ENCODE measurements around the gene TTYH3. TPM values are rescaled to one million over a fixed set of nuclear protein-coding genes. Genes with fewer than 3 reads are reported as not detected.

TTYH3 gene
- total RNA-seq, 1 experiment from 2014 or later: 278 TPM

- POLR2A ChIA-PET: no interaction called here
- no TSS peak for BruUV-seq (replicated peaks)
- Histone ChIP-seq H3K36me3 (ENCODE audit: control insufficient read depth, insufficient read depth, low read length) (no peaks in the 10 kb centered on the region), H3K27me3 (ENCODE audit: control insufficient read depth, insufficient read depth, low read length) (no peaks in the 10 kb centered on the region), H3K4me3 (ENCODE audit: low read depth in 2 of 2, low read length in 2 of 2) (no peak overlapping the region), H3K4me1 (ENCODE audit: control insufficient read depth, insufficient read depth, low read length) (peaks cover 12% of the 10 kb centered on the region), H3K9me3 (ENCODE audit: control insufficient read depth, insufficient read depth, low read depth, low read length) (no peaks in the 10 kb centered on the region), H3K27ac (ENCODE audit: low read length) (no peak overlapping the region)
- ATAC-seq: no peak
- in situ Hi-C loops (cut with HindIII; ENCODE audit: low pct_unique_long_range_greater_than_20kb, low sequenced_read_pairs) (no loop called here), intact Hi-C loops (cut with micrococcal nuclease; ENCODE audit: unreplicated experiment) (no loop called here)
- TF ChIP-seq SIN3A (IDR thresholded peaks at IDR 0.05; ENCODE audit: borderline replicate concordance, insufficient read depth, low read depth, low read length) (no peak), REST (IDR thresholded peaks at IDR 0.05; ENCODE audit: insufficient read depth in 1 of 2, low read depth in 2 of 2, low read length in 1 of 2) (no peak), POLR2AphosphoS5 (IDR thresholded peaks at IDR 0.05; ENCODE audit: low read depth, low read length) (no peak), CTCF (IDR thresholded peaks at IDR 0.05) (no peak), TCF7L2 (IDR thresholded peaks at IDR 0.05; ENCODE audit: low read depth, low read length) (no peak)
- no peak for DNase-seq (ENCODE audit: low read depth, low spot score)
- CTCF ChIA-PET: interaction anchor here (0.6 to 0.7 kb wide), 3 partner anchors 14 to 166 kb away, joined by 6 to 10 read pairs (median 7); no protein-coding TSS in a partner anchor
Measured at GRCh38 chr7:2668401-2668800, 36.6 kb downstream of the TTYH3 start.

GRCh38 chr7:2670171-2670570 lies 38.4 kb downstream of the TTYH3 start:
- H3K27me3 ChIP-seq (ENCODE audit: control insufficient read depth, insufficient read depth, low read length): no peaks in the 10 kb centered on the region
- DNase-seq (ENCODE audit: low read depth, low spot score) (no peak), ATAC-seq (no peak)
- H3K4me1 ChIP-seq (ENCODE audit: control insufficient read depth, insufficient read depth, low read length): no peaks in the 10 kb centered on the region; the same call in 1 of the 2 replicates
- POLR2A ChIA-PET: no interaction called here
- intact Hi-C loops (cut with micrococcal nuclease; ENCODE audit: unreplicated experiment) (no loop called here), in situ Hi-C loops (cut with HindIII; ENCODE audit: low pct_unique_long_range_greater_than_20kb, low sequenced_read_pairs) (no loop called here)
- H3K27ac ChIP-seq (ENCODE audit: low read length): no peak overlapping the region
- CTCF ChIA-PET: interaction anchor here (0.7 to 1.1 kb wide), 5 partner anchors 11 to 61 kb away, joined by 3 to 6 read pairs (median 3); no protein-coding TSS in a partner anchor
- TF ChIP-seq POLR2AphosphoS5 (IDR thresholded peaks at IDR 0.05; ENCODE audit: low read depth, low read length): no peak
- TF ChIP-seq SIN3A (IDR thresholded peaks at IDR 0.05; ENCODE audit: borderline replicate concordance, insufficient read depth, low read depth, low read length): no peak
- TF ChIP-seq CTCF (IDR thresholded peaks at IDR 0.05): no peak
- no peak for TF ChIP-seq TCF7L2 (IDR thresholded peaks at IDR 0.05; ENCODE audit: low read depth, low read length)
- no peak for TF ChIP-seq REST (IDR thresholded peaks at IDR 0.05; ENCODE audit: insufficient read depth in 1 of 2, low read depth in 2 of 2, low read length in 1 of 2)
- no peaks in the 10 kb centered on the region for H3K36me3 ChIP-seq (ENCODE audit: control insufficient read depth, insufficient read depth, low read length)
- H3K9me3 ChIP-seq (ENCODE audit: control insufficient read depth, insufficient read depth, low read depth, low read length): no peaks in the 10 kb centered on the region
- no TSS peak for BruUV-seq (replicated peaks)
- H3K4me3 ChIP-seq (ENCODE audit: low read depth in 2 of 2, low read length in 2 of 2): no peak overlapping the region

Data from Panc1 (cell line).